Omental fat pad (tissue), 4 donors: ENCODE measurements around the gene NAA80. TPM values are rescaled to one million over a fixed set of nuclear protein-coding genes. Genes with fewer than 3 reads are reported as not detected.

ENCODE experiments used
- ATAC-seq: fragments of 150-250 bp; one replicate; pipeline ENCODE4 v1.9.1; 2016; ENCODE audit warnings: mild to moderate bottlenecking, moderate library complexity; ENCODE audit not compliant: low FRiP score
- DNase-seq: peaks from one replicate; pipeline ENCODE4 v3.0.0-alpha.2; 2019; ENCODE audit warnings: low spot score
- CTCF ChIP-seq, 3 donors: fragments of 450-650 bp; IDR thresholded peaks; one replicate each; pipeline ENCODE4 v1.5.1; 2016 to 2017; ENCODE audit warnings: antibody characterized with exemption in 3 of 3, mild to moderate bottlenecking in 3 of 3, moderate library complexity in 2 of 3
- total RNA-seq, 4 donors: library from RNA; depleted of rRNA; stranded (reverse); fragments of >200 nt; gene quantifications; one replicate each; pipeline ENCODE4 v1.1.0, GENCODE V29; 2016

The NAA80 gene
- total RNA-seq, 4 donors from 2014 or later = 3.4 to 8.4 (median 5.3) TPM

- TF ChIP-seq CTCF (IDR thresholded peaks at IDR 0.05) = no peak
- peak; percentile 94 for DNase-seq
- peak; percentile 90 for ATAC-seq
Observed at GRCh38 chr3:50337175-50337861, 38.1 kb upstream of the NAA80 start.

GRCh38 chr3:50336452-50337174 lies 37.4 kb upstream of the NAA80 start:
- DNase-seq (no peak), ATAC-seq (peak; percentile 25)
- TF ChIP-seq CTCF (IDR thresholded peaks at IDR 0.05) = no peak

- ATAC-seq (no peak), DNase-seq (no peak)
- no peak for TF ChIP-seq CTCF (IDR thresholded peaks at IDR 0.05)
Observed at GRCh38 chr3:50334339-50335075, 35.3 kb upstream of the NAA80 start.

- ATAC-seq (no peak), DNase-seq (no peak)
- no peak for TF ChIP-seq CTCF (IDR thresholded peaks at IDR 0.05)
Observed at GRCh38 chr3:50333744-50334328, 34.6 kb upstream of the NAA80 start.

DNA sequence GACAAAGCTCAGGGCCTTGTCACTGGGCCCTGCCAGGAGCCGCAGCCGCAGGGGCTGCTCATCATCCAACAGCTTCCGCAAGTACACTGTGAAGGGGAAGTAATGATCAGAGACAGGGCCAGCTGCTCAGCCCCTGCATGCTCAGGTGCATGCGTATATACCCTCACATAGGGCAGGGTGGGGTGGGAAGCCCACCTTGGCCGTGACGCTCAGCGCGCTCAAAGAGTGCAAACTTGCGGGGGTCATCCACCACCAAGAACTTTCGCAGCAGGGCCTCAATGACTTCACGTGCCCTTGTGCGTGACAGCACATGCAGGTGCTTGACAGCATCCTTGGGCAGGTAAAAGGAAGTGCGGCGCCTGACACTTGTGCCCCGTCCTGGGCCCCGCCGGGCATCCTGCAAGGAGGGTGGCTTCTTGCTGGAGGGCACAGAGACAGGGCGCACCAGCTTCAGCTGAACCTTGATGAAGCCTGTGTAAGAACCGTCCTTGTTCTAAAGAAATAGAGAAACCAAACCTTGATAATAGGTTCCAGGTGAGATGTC lies 32.2 kb upstream of the NAA80 start:
- no peak for ATAC-seq
- no peak for TF ChIP-seq CTCF (IDR thresholded peaks at IDR 0.05)
- no peak for DNase-seq

DNA sequence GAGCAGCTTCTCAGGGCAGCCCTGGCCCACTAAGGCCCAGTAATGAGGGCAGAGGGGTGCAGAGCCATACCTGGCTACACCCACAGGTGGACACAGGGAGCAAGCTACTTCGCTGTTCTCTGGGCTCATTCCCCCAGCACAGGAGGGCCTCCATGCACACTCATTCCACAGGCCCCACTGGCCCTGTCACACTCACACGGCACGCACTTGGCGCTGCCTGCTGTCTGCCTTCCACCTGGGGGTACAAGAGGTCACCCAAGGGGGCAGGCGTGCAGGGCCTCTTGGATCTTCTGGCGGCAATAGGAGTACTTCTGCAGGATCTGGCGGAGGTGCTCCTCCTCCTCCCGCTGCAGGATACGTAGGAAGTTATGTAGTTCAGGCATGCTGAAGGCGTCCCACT lies 31.1 kb upstream of the NAA80 start:
- ATAC-seq (no peak), DNase-seq (no peak)
- no peak for TF ChIP-seq CTCF (IDR thresholded peaks at IDR 0.05)
